NCI-H748 (cell line): ENCODE results near the gene ATP13A4.

ENCODE experiments used
- DNase-seq: peaks from one replicate; lab custom pipeline; 2025; ENCODE audit not compliant: unreplicated experiment; lab: John Stamatoyannopoulos, UW

ATP13A4 gene, protein sequence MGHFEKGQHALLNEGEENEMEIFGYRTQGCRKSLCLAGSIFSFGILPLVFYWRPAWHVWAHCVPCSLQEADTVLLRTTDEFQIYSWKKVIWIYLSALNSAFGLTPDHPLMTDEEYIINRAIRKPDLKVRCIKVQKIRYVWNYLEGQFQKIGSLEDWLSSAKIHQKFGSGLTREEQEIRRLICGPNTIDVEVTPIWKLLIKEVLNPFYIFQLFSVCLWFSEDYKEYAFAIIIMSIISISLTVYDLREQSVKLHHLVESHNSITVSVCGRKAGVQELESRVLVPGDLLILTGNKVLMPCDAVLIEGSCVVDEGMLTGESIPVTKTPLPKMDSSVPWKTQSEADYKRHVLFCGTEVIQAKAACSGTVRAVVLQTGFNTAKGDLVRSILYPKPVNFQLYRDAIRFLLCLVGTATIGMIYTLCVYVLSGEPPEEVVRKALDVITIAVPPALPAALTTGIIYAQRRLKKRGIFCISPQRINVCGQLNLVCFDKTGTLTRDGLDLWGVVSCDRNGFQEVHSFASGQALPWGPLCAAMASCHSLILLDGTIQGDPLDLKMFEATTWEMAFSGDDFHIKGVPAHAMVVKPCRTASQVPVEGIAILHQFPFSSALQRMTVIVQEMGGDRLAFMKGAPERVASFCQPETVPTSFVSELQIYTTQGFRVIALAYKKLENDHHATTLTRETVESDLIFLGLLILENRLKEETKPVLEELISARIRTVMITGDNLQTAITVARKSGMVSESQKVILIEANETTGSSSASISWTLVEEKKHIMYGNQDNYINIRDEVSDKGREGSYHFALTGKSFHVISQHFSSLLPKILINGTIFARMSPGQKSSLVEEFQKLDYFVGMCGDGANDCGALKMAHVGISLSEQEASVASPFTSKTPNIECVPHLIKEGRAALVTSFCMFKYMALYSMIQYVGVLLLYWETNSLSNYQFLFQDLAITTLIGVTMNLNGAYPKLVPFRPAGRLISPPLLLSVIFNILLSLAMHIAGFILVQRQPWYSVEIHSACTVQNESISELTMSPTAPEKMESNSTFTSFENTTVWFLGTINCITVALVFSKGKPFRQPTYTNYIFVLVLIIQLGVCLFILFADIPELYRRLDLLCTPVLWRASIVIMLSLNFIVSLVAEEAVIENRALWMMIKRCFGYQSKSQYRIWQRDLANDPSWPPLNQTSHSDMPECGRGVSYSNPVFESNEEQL

DNA sequence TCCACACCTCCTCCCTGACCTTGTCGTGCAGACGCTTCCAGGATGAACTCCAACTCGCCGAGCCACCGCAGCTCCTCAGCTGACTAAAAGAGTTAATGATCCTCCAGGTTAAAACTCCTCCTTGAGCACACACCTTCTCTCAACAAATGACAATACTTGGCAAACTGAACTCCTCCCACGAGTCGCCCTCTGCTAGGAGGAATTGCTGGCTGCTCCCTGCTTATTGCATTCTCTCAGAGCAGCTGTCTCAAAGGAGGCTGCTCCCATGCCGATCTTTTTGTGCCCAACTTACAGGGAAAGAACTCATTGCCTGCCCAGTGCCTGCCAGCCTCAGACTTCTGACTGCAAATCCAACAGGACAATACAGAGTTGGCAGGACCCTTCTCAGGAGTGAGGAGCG is at the start of gene ATP13A4:
Gene ATP13A4 (minus strand): TSS at position 85 of the 400 bp plus-strand sequence. CDS start 96 bp downstream, outside the sequence.
- peak; percentile 17 for DNase-seq

GRCh38 chr3:193599393-193599792 is 44.7 kb upstream of the ATP13A4 start:
- DNase-seq, result no peak

DNA sequence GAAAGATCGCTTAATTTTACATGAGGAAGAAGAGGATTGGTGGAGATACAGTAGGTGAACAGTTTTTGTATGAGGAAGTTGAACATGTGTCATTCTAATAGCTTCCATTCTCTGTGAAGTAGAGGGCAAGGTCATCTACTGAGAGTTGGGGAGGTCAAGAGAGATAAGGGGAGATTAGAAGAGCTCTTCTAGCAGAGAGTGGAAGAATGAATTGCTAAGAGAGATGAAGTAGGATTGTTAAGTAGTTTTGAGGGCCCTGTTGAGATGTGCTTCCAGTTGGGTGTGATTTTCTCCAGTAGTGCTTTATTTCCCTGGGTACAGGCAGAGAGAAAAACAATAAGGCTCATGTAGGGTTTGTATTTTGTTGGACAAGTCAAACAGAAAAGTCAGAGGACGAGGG is 43.5 kb upstream of the ATP13A4 start:
- DNase-seq, result no peak

DNA sequence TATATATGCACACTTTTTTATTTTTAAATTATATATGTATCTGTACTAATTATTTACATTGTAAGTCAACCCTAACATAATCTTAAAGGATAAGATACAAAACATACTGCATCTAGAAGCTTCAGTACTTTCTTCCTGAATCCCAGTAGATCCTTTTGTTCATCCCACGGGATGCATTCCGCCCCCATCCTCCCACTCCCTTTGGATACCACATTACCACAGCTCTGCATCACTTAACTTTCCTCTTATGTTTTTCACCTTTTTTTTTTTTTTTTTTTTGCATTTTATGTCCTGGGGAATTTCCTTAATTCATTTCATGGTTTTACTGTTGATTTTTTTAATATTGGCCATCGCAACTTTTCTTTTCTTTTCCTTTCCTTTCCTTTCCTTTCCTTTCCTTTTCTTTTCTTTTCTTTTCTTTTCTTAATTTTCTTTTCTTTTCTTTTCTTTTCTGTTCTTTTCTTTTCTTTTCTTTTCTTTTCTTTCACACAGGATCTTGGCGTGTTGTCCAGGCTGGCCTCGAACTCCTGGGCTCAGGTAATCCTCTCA is 41.3 kb upstream of the ATP13A4 start:
- DNase-seq, result no peak

DNA sequence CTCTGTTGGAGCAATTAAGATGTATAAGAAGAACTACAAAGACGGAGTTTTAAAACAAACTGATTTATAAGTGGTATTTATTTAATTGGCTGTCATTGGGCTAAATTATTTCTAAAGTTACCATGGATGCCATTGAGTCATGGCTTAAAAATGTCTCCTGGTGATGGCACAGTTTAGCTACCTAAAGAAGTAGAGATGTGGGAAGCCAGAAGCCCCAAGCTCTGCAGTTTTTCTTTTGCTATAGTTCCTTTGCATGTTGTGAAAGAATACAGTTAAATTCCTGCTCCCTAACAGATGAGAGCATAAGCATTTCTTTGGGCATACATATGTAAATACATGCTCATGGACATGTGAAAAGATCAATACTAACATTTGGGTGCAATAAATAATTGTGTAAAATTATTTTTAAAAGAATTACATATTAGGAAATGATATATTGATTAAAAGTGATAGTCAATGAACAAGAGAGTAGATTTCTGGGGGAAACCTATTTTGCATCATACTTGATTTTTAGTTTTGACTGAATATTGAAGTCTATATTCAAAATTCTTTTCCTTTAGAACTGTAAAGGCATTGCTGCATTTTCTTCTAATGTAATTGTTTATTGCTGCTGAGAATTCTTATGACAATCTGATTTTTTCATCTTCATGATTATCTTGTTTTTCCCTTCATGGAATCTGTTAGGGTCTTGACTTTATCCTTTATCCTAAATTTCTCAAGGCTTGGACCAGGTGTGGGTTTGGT is 40.4 kb upstream of the ATP13A4 start:
- no peak for DNase-seq

GRCh38 chr3:193593668-193594030 is 39.0 kb upstream of the ATP13A4 start:
- peak; percentile 45 for DNase-seq

GRCh38 chr3:193592841-193593667 is 38.4 kb upstream of the ATP13A4 start, which contains the start of gene OPA1:
Gene OPA1 (plus strand): TSS chr3:193593208. CDS start chr3:193593378, 170 bp downstream.
- peak; percentile 98 for DNase-seq

DNA sequence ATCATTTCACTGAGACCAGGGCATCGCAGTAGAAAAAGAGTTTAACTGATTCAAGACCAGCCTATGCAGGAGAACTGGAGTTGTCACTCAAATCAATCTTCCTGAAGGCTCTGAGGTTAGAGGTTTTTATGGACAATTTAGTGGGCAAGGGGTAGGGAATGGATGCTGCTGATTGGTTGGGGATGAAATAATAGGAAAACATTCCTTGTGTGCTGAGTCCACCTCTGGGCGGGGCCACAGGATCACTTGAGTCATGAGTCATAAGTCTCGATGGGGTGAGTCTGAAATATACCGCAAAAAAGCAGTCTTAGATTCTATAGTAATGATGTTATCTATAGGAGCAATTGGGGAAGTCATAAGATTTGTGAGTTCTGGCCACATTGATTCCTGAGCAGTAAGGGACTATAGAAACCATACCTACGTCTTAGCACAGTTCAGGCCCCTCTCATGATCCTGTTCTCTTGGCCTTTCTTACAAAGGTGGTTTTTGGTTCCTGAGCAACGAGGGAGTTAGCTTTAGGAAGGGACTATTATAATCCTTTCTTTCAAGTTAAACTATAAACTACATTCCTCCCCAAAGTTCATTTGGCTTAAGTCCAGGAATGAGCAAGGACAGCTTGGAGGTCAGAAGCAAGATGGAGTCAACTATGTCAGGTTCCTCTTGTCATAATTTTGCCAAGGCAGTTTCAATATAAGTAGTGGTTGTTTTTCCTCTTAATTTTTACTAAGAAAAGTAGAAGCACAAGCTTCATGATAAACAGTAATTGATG is 35.6 kb upstream of the ATP13A4 start:
- DNase-seq, result no peak

DNA sequence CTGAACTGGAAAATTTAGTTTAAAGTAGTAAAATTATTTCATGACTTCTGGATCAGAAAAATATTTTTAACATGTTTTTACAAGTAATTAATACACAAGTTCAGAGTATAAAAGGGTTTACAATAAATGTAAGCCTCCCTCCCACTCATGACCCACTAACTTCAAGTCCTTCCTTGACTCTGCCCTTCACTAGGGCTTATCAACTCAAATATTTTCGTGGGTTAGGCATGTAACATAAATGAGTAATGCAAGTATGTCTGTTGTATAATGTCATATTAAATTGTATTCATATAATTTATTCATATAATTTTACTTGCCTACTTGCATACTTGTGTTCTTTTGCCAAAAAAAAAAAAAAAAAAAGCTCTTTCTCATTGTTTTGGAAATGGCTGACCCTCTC is 34.9 kb upstream of the ATP13A4 start:
- DNase-seq, result no peak

DNA sequence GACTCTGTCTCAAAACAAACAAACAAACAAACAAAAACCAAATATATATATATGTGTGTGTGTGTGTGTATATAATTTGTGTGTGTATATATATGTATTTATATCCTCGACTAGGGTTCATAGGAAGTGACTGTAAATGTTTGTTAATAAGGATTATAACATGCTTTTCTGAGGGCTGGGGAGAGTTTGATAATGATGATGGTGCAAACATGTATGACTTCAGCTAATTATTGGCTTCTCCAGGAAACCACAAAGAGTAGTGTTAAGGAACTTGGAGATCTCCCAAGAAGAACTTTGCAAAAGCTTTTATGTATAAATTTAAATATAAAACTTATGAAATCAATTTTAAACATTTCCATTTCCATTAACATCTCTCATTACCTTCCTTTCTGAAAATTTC is 34.4 kb upstream of the ATP13A4 start:
- DNase-seq, result no peak

GRCh38 chr3:193586526-193586925 is 31.8 kb upstream of the ATP13A4 start:
- DNase-seq, result no peak

DNA sequence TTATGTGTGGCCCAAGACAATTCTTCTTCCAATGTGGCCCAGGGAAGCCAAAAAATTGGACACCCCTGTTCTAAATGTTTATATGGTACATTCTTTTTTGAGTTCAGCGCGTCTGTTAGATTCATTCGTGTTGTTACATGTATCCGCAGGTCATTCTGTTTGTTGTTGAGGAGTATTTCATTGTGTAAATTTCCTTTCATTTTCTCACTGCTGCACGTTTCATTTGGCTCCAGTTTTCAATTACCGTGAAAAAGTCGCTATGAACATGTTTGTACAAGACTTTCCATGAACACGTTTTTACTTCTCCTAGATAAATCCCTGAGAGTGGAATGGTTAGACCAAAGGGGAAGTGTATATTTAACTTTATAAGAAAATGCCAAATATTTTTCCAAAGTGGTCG is 30.8 kb upstream of the ATP13A4 start:
- DNase-seq, result no peak

DNA sequence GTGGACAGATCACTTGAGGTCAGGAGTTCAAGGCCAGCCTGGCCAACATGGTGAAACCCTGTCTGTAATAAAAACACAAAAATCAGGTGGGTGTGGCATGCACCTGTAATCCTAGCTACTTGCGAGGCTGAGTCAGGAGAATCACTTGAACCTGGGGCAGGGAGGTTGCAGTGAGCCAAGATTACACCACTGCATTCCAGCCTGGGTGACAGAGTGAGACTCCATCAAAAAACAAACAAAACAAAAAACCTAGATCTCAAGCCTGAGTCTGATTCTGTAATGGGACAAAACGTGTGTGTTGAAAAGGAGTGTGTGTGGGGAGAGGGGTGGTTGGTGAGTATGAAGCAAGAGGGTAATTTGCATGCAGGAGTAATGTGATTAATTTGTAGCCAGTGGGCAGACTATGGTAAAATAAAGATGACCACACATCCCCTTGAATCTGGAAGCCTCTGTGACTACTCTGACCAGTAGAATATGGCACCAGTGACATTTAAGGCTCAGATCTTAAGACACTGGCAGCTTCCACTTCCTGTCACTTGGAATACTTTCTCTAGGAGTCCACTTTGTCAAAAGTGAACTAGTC is 19.9 kb upstream of the ATP13A4 start:
- no peak for DNase-seq

GRCh38 chr3:193573403-193574191 is 18.9 kb upstream of the ATP13A4 start:
- DNase-seq, result no peak

DNA sequence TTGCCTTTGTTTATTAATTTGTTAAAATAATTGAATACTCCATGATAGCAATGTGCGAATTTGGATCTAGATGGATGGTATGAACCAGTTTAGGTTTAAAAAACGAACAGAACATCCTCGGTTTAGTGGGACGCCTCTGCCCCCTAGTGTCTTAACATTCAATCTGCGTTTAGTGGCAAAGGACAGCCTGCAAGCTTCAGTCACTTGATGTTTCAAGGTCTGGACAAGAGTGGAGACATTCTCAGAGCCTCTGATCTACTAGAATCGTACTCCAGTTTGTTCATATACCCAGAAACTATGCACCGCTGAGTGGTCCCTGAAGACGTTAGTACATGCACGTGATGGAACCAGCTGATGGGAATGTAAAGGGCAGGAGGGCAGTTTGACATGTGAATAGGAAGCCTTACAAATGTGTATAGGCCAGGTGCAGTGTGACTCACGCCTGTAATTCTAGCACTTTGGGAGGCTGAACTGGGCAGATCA is 17.8 kb upstream of the ATP13A4 start:
- DNase-seq, result peak; percentile 53

- no peak for DNase-seq
Observed at GRCh38 chr3:193569119-193569518, 14.4 kb upstream of the ATP13A4 start.

- peak; percentile 32 for DNase-seq
Observed at GRCh38 chr3:193564012-193564411, 9.3 kb upstream of the ATP13A4 start.
